CD4-positive, alpha-beta T cell (primary cell): ENCODE results near the gene GPR55. TPM values are rescaled to one million over a fixed set of nuclear protein-coding genes. Genes with fewer than 3 reads are reported as not detected.

Experiments used
- ATAC-seq: fragments of 200-7000 bp; cut with Tn5 transposase; one replicate; pipeline ENCODE4 v1.10.0; 2022; ENCODE audit warnings: mild to moderate bottlenecking; ENCODE audit not compliant: poor library complexity
- CTCF ChIA-PET: fragments of 350-600 bp; sonication (Branson Sonifier 250); formaldehyde crosslinking; loops from one replicate; lab custom pipeline; 2021; ENCODE audit warnings: antibody characterized with exemption, inconsistent platforms; lab: Charles Lee
- POLR2A ChIA-PET: fragments of 350-600 bp; sonication (Branson Sonifier 250); formaldehyde crosslinking; loops from one replicate; lab custom pipeline; 2021; ENCODE audit warnings: antibody characterized with exemption, inconsistent platforms; lab: Charles Lee
- DNase-seq, 14 experiments: peaks; one replicate each; pipeline ENCODE4 v3.0.0-alpha.2; 2013 to 2020; ENCODE audit warnings: mixed read lengths in 2 of 14
- H3K27ac ChIP-seq, 2 donors: one replicate each; pipeline versions ENCODE4 v1.5.1 to v1.7.0; 2013; ENCODE audit warnings: low read length in 2 of 2, low read depth in 1 of 2, mild to moderate bottlenecking in 1 of 2
- H3K27me3 ChIP-seq, 2 experiments: 1 replicate in 1 of 2; 2 replicates in 1 of 2; pipeline versions ENCODE4 v1.6.1 to v1.7.0; 2013; ENCODE audit warnings: low read length in 2 of 2, control low read depth in 1 of 2, mild to moderate bottlenecking in 1 of 2, moderate library complexity in 1 of 2; ENCODE audit not compliant: insufficient read depth in 2 of 2, control insufficient read depth in 1 of 2
- H3K36me3 ChIP-seq: one replicate; pipeline ENCODE4 v1.6.1; 2013; ENCODE audit warnings: low read length, control low read depth; ENCODE audit not compliant: insufficient read depth
- H3K4me1 ChIP-seq: one replicate; pipeline ENCODE4 v1.6.1; 2013; ENCODE audit warnings: low read length, control low read depth; ENCODE audit not compliant: insufficient read depth
- H3K4me3 ChIP-seq: one replicate; pipeline ENCODE4 v1.5.1; 2013; ENCODE audit warnings: mild to moderate bottlenecking, low read length, moderate library complexity
- H3K9me3 ChIP-seq, 2 experiments: 1 replicate in 1 of 2; 2 replicates in 1 of 2; pipeline versions ENCODE4 v1.6.1 to v1.7.0; 2013; ENCODE audit warnings: low read length in 2 of 2, mild to moderate bottlenecking in 2 of 2, control low read depth in 1 of 2, moderate library complexity in 1 of 2; ENCODE audit not compliant: control insufficient read depth in 1 of 2, insufficient read depth in 1 of 2
- H3K27ac Mint-ChIP-seq: one replicate; pipeline ENCODE4 v1.8.0; 2020; ENCODE audit warnings: mixed read lengths
- H3K27me3 Mint-ChIP-seq: one replicate; pipeline ENCODE4 v1.8.0; 2021; ENCODE audit warnings: mixed read lengths
- H3K36me3 Mint-ChIP-seq: one replicate; pipeline ENCODE4 v1.8.0; 2021; ENCODE audit warnings: low read depth, mixed read lengths
- H3K4me1 Mint-ChIP-seq: one replicate; pipeline ENCODE4 v1.8.0; 2021; ENCODE audit warnings: low read depth, mixed read lengths
- H3K4me3 Mint-ChIP-seq: one replicate; pipeline ENCODE4 v1.8.0; 2020; ENCODE audit warnings: mild to moderate bottlenecking, mixed read lengths
- H3K9me3 Mint-ChIP-seq: one replicate; pipeline ENCODE4 v1.8.0; 2020; ENCODE audit warnings: mixed read lengths
- intact Hi-C, 2 experiments: fragments of 100-400 bp; cut with DNase I in 1 of 2; cut with micrococcal nuclease in 1 of 2; formaldehyde crosslinking; loops; one replicate each; pipeline versions ENCODE4 v1.15.1 to v1.9.0; 2023 to 2025; cut with DNase I, micrococcal nuclease
- total RNA-seq, 174 experiments: library from RNA in 2 of 174; stranded (reverse) in 2 of 174; gene quantifications; one replicate each; pipeline ENCODE4 v1.2.3 and lab custom pipeline; 2021 to 2026
- TF ChIP-seq, protein P1 (sequence below): fragments of 200-600 bp; IDR thresholded peaks from one replicate; pipeline ENCODE4 v1.8.0; 2022; ENCODE audit warnings: antibody characterized with exemption, mild to moderate bottlenecking

GPR55 gene
- total RNA-seq, 2 experiments from 2014 or later, result 2.9 to 3.8 TPM

DNA sequence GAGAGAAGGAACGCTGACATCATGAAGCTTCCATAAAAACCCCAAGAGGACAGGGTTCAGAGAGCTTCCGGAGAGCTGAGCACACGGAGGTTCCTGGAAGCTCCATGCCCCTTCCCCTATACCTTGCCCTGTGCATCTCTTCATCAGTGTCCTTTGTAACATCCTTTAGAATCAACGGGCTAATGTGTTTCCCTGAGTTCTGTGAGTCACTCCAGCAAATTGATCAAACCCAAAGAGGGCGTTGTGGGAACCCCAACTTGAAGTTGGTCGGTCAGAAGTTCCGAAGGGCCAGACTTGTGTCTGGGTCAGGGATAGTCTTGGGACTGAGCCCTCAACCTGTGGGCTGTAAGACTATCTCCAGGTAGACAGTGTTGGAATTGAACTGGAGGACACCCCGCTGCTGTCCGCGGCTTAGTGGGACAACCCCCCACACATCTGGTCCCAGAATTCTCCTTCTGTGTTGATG, 25.9 kb upstream of the GPR55 start:
- Histone ChIP-seq H3K27ac (no peak overlapping the region), H3K27me3 (no peaks in the 10 kb centered on the region), H3K4me1 (peaks cover 6% of the 10 kb centered on the region), H3K4me3 (no peak overlapping the region), H3K36me3 (no peaks in the 10 kb centered on the region), H3K9me3 (no peaks in the 10 kb centered on the region)
- H3K27ac Mint-ChIP-seq, result no peak overlapping the region
- intact Hi-C loops, result no loop called here
- ChIA-PET CTCF (no interaction called here), POLR2A (no interaction called here)
- H3K36me3 Mint-ChIP-seq, result no peaks in the 10 kb centered on the region
- no peaks in the 10 kb centered on the region for H3K4me1 Mint-ChIP-seq
- H3K9me3 Mint-ChIP-seq, result no peaks in the 10 kb centered on the region
- no peak overlapping the region for H3K4me3 Mint-ChIP-seq
- ATAC-seq, result no peak
- peaks cover 24% of the 10 kb centered on the region for H3K27me3 Mint-ChIP-seq
- DNase-seq, result no peak
- TF ChIP-seq, protein P1, sequence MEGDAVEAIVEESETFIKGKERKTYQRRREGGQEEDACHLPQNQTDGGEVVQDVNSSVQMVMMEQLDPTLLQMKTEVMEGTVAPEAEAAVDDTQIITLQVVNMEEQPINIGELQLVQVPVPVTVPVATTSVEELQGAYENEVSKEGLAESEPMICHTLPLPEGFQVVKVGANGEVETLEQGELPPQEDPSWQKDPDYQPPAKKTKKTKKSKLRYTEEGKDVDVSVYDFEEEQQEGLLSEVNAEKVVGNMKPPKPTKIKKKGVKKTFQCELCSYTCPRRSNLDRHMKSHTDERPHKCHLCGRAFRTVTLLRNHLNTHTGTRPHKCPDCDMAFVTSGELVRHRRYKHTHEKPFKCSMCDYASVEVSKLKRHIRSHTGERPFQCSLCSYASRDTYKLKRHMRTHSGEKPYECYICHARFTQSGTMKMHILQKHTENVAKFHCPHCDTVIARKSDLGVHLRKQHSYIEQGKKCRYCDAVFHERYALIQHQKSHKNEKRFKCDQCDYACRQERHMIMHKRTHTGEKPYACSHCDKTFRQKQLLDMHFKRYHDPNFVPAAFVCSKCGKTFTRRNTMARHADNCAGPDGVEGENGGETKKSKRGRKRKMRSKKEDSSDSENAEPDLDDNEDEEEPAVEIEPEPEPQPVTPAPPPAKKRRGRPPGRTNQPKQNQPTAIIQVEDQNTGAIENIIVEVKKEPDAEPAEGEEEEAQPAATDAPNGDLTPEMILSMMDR, result no peak

DNA sequence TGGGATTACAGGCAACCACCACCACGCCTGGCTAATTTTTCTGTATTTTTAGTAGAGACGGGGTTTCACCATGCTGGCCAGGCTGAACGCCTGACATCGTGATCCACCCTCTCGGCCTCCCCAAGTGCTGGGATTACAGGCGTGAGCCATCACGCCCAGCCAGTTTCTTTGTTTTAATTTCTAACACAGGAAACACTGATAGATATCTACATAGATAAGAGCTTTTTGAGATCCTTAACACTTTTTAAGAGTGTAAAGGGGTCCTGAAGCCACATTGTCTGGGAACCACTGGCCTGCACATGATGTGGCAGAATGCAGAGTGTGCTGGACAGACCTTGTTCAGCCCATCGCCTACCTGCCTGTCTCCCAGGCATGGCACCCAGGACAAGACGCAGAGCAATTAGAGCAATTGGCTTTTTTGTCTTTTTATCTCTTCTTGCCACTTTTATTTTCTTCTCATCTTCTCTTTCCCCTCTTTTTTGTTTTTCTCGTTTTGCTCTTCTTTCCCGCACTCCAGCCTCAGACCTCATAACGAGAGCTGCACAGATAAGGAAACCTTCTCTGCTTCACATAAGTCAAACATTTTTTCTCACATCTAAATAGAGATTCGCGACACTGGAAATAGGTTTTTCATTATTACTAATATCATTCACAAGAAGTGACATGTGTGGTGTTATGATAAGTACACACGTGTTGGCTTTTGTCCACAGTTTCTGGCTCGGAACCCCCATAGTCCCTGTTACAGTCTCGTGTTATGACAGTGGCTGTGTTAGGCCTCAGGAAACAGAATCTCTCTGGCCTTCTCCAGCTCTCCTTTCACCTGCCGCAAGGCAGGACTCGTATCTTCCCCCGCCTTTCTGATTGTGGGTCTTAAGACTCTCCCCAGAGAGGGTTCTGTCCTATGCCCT, 25.2 kb upstream of the GPR55 start:
- intact Hi-C loops, result no loop called here
- peaks cover 17% of the 10 kb centered on the region for H3K27me3 Mint-ChIP-seq
- Histone ChIP-seq H3K4me3 (no peak overlapping the region), H3K9me3 (no peaks in the 10 kb centered on the region), H3K27me3 (no peaks in the 10 kb centered on the region), H3K36me3 (no peaks in the 10 kb centered on the region), H3K4me1 (peaks cover 6% of the 10 kb centered on the region), H3K27ac (no peak overlapping the region)
- no peak overlapping the region for H3K27ac Mint-ChIP-seq
- ATAC-seq, result no peak
- H3K36me3 Mint-ChIP-seq, result no peaks in the 10 kb centered on the region
- H3K4me1 Mint-ChIP-seq, result no peaks in the 10 kb centered on the region
- CTCF ChIA-PET, result no interaction called here
- no peak for DNase-seq
- no peaks in the 10 kb centered on the region for H3K9me3 Mint-ChIP-seq
- POLR2A ChIA-PET, result no interaction called here
- TF ChIP-seq, protein P1, result no peak
- H3K4me3 Mint-ChIP-seq, result no peak overlapping the region

DNA sequence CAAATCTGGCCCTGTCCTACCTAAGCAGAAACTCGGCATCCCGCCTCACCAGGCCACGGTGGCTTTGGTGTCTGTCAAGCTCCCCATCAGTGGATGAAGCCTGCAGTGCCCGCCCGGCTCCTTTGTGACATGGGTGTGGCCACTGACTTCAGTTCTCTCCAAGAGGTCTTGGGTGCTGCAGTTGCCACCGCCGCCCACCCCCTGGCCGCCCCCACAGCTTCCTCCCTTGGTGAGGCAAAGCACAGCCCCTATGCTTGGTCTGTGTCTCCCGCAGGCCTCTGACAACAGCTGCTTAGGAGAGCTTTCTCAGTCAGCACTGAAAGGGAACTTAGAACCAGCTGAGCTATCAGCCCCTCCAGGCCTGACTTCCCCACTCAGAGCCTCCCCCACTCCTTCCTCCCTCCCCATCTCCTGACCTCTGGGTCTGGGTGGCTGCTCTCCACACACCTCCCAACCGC, 22.9 kb upstream of the GPR55 start:
- Histone ChIP-seq H3K27me3 (no peaks in the 10 kb centered on the region), H3K4me3 (no peak overlapping the region), H3K36me3 (no peaks in the 10 kb centered on the region), H3K27ac (no peak overlapping the region), H3K4me1 (peaks cover 13% of the 10 kb centered on the region), H3K9me3 (no peaks in the 10 kb centered on the region)
- DNase-seq, result no peak
- H3K4me3 Mint-ChIP-seq, result no peak overlapping the region
- intact Hi-C loops, result no loop called here
- no peak for ATAC-seq
- ChIA-PET CTCF (no interaction called here), POLR2A (interaction anchor here (0.9 kb wide), 1 partner anchor 27 kb away, joined by 3 read pairs; no protein-coding TSS in a partner anchor)
- peaks cover 4% of the 10 kb centered on the region for H3K4me1 Mint-ChIP-seq
- TF ChIP-seq, protein P1, result no peak
- no peaks in the 10 kb centered on the region for H3K9me3 Mint-ChIP-seq
- H3K36me3 Mint-ChIP-seq, result no peaks in the 10 kb centered on the region
- peaks cover 1% of the 10 kb centered on the region for H3K27me3 Mint-ChIP-seq
- no peak overlapping the region for H3K27ac Mint-ChIP-seq
